ENCODE data around the gene MAPK14. TPM values are rescaled to one million over a fixed set of nuclear protein-coding genes. Genes with fewer than 3 reads are reported as not detected.
A peak's percentile ranks its signal among the peaks of the same experiment; 100 is the strongest.

Gene MAPK14
- total and polyA plus RNA-seq, 9 of the 15 experiments (the other 6 are each of a cell fraction or from before 2014, with no cell fraction given), result 8.8 to 62.7 (median 35.5) TPM

GRCh38 chr6:36067374-36068011, 39.9 kb downstream of the MAPK14 start (continued):
- peak; percentile 90 for TF ChIP-seq ZNF3 (CRISPR knock-in tag; IDR thresholded peaks at IDR 0.05)
- TF ChIP-seq MYC (IDR thresholded peaks at IDR 0.05; ENCODE audit: low read depth, low read length), result 0 out of 2 replicates have a peak, but pooled peaks have one; percentile 35
- no peak for TF ChIP-seq MYC (CRISPR knock-in tag; IDR thresholded peaks at IDR 0.05; ENCODE audit: borderline replicate concordance, low read depth)
- peak in 1 of 2 experiments; percentile 92; a peak in 2 of 4 replicates for TF ChIP-seq TBL1XR1 (IDR thresholded peaks at IDR 0.05; ENCODE audit: low read length in 2 of 2)
- TF ChIP-seq L3MBTL2 (IDR thresholded peaks at IDR 0.05), result 0 out of 2 replicates have a peak, but pooled peaks have one; percentile 13
- TF ChIP-seq HMGN3 (IDR thresholded peaks at IDR 0.05; ENCODE audit: borderline replicate concordance, extremely low read depth, insufficient read length, low read depth, low read length), result peak; percentile 19
- peak; percentile 72; the same call in 1 of the 2 replicates for TF ChIP-seq EP300 (IDR thresholded peaks at IDR 0.05; ENCODE audit: low read length)
- TF ChIP-seq PTBP1 (IDR thresholded peaks at IDR 0.05; ENCODE audit: low read depth, low read length), result no peak
- TF ChIP-seq MTA1 (IDR thresholded peaks at IDR 0.05; ENCODE audit: borderline replicate concordance), result no peak
- TF ChIP-seq ZNF592 (IDR thresholded peaks at IDR 0.05), result peak; percentile 36; the same call in 1 of the 2 replicates
- peak; percentile 80; the same call in 1 of the 2 replicates for TF ChIP-seq POLR2AphosphoS5 (IDR thresholded peaks at IDR 0.05; ENCODE audit: control insufficient read depth, insufficient read depth, low read depth, low read length)
- TF ChIP-seq ZNF444 (CRISPR knock-in tag; IDR thresholded peaks at IDR 0.05), result no peak
- no peak for TF ChIP-seq ZNF140 (CRISPR knock-in tag; IDR thresholded peaks at IDR 0.05)
- no peak for TF ChIP-seq ZNF134 (CRISPR knock-in tag; conservative IDR thresholded peaks at IDR 0.05)
- TF ChIP-seq CXXC5 (CRISPR knock-in tag; IDR thresholded peaks at IDR 0.05), result 0 out of 2 replicates have a peak, but pooled peaks have one; percentile 38
- no peak for TF ChIP-seq RBM34 (IDR thresholded peaks at IDR 0.05; ENCODE audit: borderline replicate concordance, insufficient read depth, low read length)
- TF ChIP-seq KLF6 (CRISPR knock-in tag; IDR thresholded peaks at IDR 0.05; ENCODE audit: borderline replicate concordance), result no peak
- no peak for TF ChIP-seq TAF15 (IDR thresholded peaks at IDR 0.05; ENCODE audit: low read depth, low read length)
- no peak for TF ChIP-seq SRF (CRISPR knock-in tag; IDR thresholded peaks at IDR 0.05)
- TF ChIP-seq MNT (conservative IDR thresholded peaks at IDR 0.05), result peak in 1 of 2 experiments; percentile 54; a peak in 2 of 4 replicates
- TF ChIP-seq MCM7 (IDR thresholded peaks at IDR 0.05), result no peak
- peak; percentile 93 for TF ChIP-seq ARID1B (IDR thresholded peaks at IDR 0.05)
- no peak for TF ChIP-seq RBM14 (IDR thresholded peaks at IDR 0.05; ENCODE audit: borderline replicate concordance, insufficient read depth, low read depth, low read length)
- 0 out of 2 replicates have a peak, but pooled peaks have one; percentile 16 for TF ChIP-seq NCOA1 (IDR thresholded peaks at IDR 0.05; ENCODE audit: low read depth)
